GM10266 (cell line): ENCODE data around the gene SNAPC3.

Source experiments
- DNase-seq: peaks from one replicate; pipeline ENCODE4 v3.0.0; 2012; ENCODE audit errors: extremely low spot score
- TF ChIP-seq, protein P1 (sequence below): IDR thresholded peaks from 2 replicates; pipeline ENCODE4 v1.5.1; 2012; ENCODE audit warnings: mild to moderate bottlenecking, low read depth; ENCODE audit not compliant: control insufficient read depth, insufficient read depth; ENCODE audit errors: missing control alignments

SNAPC3 gene

DNA sequence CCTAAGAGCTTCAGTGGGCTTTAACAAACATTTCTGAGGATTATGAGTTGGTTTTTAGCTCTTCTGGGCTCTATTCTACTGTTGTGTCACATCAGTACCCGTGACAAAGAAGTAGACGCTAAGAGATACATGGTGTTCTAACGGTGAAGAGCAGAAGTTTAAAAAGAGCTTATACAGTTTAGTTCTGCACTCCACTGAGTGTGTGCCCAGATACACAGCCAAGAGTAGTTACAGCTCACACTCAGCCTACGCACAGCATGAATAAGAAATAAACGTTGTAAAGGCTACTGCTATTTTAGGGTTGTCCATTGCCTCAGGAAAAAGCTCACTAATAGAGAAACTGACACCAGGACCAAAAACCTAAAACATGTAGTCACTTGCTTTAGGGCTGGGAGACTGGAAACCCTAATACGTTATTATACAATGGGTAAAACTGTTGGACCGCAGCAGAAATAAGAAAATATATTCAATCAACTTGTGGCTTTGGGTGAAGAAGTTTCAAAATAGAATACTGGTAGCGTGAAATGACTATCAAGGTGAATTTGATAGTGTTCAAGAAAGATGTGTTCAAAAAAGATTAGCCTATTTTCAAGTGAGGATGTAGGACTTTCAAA is 53.4 kb downstream of the SNAPC3 start:
- no peak for DNase-seq

GRCh38 chr9:15480028-15480427 is 57.4 kb downstream of the SNAPC3 start:
- TF ChIP-seq, protein P1, sequence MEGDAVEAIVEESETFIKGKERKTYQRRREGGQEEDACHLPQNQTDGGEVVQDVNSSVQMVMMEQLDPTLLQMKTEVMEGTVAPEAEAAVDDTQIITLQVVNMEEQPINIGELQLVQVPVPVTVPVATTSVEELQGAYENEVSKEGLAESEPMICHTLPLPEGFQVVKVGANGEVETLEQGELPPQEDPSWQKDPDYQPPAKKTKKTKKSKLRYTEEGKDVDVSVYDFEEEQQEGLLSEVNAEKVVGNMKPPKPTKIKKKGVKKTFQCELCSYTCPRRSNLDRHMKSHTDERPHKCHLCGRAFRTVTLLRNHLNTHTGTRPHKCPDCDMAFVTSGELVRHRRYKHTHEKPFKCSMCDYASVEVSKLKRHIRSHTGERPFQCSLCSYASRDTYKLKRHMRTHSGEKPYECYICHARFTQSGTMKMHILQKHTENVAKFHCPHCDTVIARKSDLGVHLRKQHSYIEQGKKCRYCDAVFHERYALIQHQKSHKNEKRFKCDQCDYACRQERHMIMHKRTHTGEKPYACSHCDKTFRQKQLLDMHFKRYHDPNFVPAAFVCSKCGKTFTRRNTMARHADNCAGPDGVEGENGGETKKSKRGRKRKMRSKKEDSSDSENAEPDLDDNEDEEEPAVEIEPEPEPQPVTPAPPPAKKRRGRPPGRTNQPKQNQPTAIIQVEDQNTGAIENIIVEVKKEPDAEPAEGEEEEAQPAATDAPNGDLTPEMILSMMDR, result no peak
- no peak for DNase-seq

More for the DNA sequence above, 53.4 kb downstream of the SNAPC3 start:
- TF ChIP-seq, protein P1, result no peak

DNA sequence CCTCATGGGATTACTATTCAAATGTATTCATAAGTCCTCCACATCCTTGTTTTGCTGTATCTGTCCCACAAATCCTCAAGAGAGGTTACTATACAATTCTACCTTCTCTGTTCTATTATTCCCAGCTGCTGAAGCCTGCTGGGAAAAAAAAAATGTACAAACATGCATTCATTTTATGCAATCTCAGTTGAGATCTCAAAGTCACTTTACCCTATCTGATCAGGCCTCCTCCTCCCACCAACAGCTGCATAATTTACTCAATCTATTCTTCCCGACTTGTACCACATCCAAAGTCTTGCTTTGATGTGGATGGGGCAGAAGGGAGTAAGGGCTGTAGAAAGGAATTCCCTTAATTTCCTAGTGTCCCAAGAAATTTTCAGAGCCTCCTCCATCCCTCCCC is 59.5 kb downstream of the SNAPC3 start:
- DNase-seq, result no peak
- TF ChIP-seq, protein P1, result no peak

- TF ChIP-seq, protein P1, result no peak
- DNase-seq, result no peak
Observed at GRCh38 chr9:15484802-15485201, 62.1 kb downstream of the SNAPC3 start.

- TF ChIP-seq, protein P1, result peak; percentile 39
- no peak for DNase-seq
Observed at GRCh38 chr9:15485836-15486666, 63.4 kb downstream of the SNAPC3 start.

DNA sequence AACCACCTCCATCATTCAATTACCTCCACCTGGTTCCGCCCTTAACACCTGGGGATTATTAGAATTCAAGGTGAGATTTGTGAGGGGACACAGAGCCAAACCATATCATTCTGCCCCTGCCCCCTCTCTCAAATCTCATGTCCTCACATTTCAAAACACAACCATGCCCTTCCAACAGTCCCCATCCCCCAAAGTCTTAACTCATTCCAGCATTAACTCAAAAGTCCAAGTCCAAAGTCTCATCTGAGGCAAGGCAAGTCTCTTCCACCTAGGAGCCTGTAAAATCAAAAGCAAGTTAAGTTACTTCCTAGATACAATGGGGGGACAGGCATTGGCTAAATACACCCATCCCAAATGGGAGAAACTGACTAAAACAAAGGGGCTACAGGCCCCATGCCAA is 69.3 kb downstream of the SNAPC3 start:
- no peak for DNase-seq
- TF ChIP-seq, protein P1, result no peak

DNA sequence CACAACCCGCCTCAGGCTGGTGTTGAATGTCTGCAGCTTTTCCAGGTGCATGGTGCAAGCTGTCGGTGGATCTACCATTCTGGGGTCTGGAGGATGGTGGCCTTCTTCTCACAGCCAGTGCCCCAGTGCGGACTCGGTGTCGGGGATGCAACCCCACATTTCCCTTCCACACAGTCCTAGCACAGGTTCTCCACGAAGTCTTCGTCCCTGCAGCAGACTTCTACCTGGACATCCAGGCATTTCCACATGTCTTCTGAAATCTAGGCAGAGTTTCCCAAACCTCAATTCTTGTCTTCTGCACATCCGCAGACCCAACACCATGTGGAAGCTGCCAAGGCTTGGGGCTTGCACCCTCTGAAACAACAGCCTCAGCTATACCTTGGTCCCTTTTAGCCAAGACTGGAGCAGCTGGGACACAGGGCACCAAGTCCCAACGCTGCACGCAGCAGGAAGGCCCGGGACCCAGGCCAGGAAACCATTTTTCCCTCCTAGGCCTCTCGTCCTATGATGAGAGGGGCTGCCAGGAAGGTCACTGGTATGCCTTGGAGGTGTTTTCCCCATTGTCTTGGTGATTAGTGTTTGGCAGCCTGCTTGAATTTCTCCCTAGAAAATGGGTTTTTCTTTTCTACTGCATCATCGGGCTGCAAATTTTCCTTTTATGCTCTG is 69.9 kb downstream of the SNAPC3 start:
- TF ChIP-seq, protein P1, result no peak
- DNase-seq, result no peak
